Spinal cord (tissue), 10 donors: ENCODE measurements around the gene IGSF3. TPM values are rescaled to one million over a fixed set of nuclear protein-coding genes. Genes with fewer than 3 reads are reported as not detected.

Experiments used
- DNase-seq, 6 donors: peaks; one replicate each; pipeline versions ENCODE4 v3.0.0 to v3.0.0-alpha.2; 2013 to 2015; ENCODE audit warnings: low spot score in 6 of 6, low read depth in 4 of 6
- H3K27ac ChIP-seq: one replicate; pipeline ENCODE4 v1.5.1; 2013; ENCODE audit warnings: low read depth, low read length, control low read depth
- H3K27me3 ChIP-seq: one replicate; pipeline ENCODE4 v1.6.1; 2013; ENCODE audit warnings: low read length; ENCODE audit not compliant: control insufficient read depth, insufficient read depth
- H3K36me3 ChIP-seq: one replicate; pipeline ENCODE4 v1.6.1; 2013; ENCODE audit warnings: low read length; ENCODE audit not compliant: control insufficient read depth, insufficient read depth
- H3K4me1 ChIP-seq: one replicate; pipeline ENCODE4 v1.6.1; 2013; ENCODE audit warnings: low read length; ENCODE audit not compliant: control insufficient read depth, insufficient read depth
- H3K4me3 ChIP-seq: one replicate; pipeline ENCODE4 v1.5.1; 2013; ENCODE audit warnings: low read depth, low read length, control low read depth
- H3K9me3 ChIP-seq: one replicate; pipeline ENCODE4 v1.6.1; 2013; ENCODE audit warnings: low read length; ENCODE audit not compliant: control insufficient read depth, insufficient read depth
- WGBS: methylation state at CpG from one replicate; pipeline ENCODE4 v1.1.5; 2013; ENCODE audit warnings: missing lambda C conversion rate; ENCODE audit not compliant: insufficient coverage; 5-methylcytosine and 5-hydroxymethylcytosine counted together
- polyA plus RNA-seq, 2 donors: library from polyadenylated mRNA; unstranded; fragments of 120-200 nt; gene quantifications; one replicate each; pipeline ENCODE4 v1.2.1, GENCODE V29; 2013; ENCODE audit not compliant: insufficient read length in 2 of 2
- small RNA-seq: library from RNA; depleted of rRNA; stranded (forward); fragments of <200 nt; gene quantifications from one replicate; pipeline ENCODE3, GENCODE V24; 2014; ENCODE audit warnings: low replicate concordance
- total RNA-seq, 2 donors: library from RNA; depleted of rRNA in 1 of 2; stranded (reverse); fragments of 120-200 nt in 1 of 2; fragments of >200 nt in 1 of 2; gene quantifications; one replicate each; pipeline versions ENCODE4 v1.2.3 to v1.2.4, GENCODE V29; 2013 to 2014
- donor health status: healthy.

IGSF3 gene
- total and polyA plus RNA-seq, 4 donors: 25.7 to 52.4 (median 45.3) TPM

DNA sequence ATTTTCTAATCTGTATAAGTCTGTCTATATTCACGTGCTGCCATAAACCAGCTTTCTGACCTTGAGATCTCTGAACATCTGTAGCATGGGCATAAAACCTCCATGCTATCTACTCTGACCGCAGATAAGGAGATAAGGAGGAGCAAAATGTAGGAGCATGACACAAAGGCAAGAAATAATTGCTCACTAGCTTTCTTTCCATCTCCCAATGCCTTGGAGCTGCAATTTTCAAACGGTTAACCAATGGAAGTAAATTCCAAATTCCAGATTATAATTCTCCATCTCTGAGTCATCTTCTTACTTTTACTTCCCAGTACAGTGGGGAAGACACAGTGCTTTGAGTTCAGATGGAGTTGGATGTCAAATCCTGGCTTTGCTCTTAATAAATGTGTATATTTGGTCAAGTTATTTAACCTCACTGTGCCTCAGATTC lies 138.3 kb downstream of the IGSF3 start:
- Histone ChIP-seq H3K27me3 (peaks cover 3% of the 10 kb centered on the region), H3K36me3 (peaks cover 6% of the 10 kb centered on the region), H3K9me3 (peaks cover 5% of the 10 kb centered on the region), H3K4me3 (no peak overlapping the region), H3K4me1 (peaks cover 3% of the 10 kb centered on the region), H3K27ac (no peak overlapping the region)
- DNase-seq: no peak
- WGBS: no CpG with 5 or more reads among the region's 3 CpGs

DNA sequence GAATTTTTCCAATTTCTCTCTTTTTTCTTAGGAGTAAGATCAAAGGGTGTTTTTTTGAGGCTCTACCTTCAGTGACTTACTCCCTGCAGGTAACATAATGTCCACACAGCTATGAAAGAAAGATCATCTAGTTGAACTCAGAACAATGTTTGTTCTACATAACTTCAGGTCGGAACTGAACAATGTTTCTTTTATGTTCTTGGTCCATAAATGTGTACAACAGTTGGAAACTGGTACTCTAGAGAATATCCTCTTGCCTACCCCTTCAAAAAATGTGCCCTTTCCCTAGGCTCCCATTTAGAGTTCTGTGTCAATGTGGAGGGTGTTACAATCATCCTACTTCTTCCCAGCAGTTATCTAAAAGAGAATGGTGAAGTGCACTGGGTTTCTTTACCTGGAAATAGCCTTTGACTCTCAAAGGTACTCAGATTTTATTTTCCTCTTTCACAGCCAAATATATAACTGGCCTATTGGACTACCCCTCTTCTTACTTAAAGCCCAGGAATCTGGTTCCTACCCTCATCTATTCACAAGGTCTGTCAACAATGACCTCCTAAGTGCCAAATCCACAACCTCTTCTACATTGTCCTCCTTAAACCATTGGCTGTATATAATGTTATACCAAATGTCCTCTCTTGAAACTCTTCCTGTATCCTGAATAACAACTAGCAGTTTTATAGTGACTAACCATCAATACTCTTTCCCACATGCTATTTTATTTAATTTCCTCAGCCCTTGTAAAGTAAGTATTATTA lies 139.0 kb downstream of the IGSF3 start:
- H3K9me3 ChIP-seq: peaks cover 5% of the 10 kb centered on the region
- H3K27me3 ChIP-seq: no peaks in the 10 kb centered on the region
- H3K4me1 ChIP-seq: no peaks in the 10 kb centered on the region
- no peak overlapping the region for H3K27ac ChIP-seq
- WGBS: no CpG with 5 or more reads among the region's 1 CpG
- H3K4me3 ChIP-seq: no peak overlapping the region
- peaks cover 6% of the 10 kb centered on the region for H3K36me3 ChIP-seq
- no peak for DNase-seq

GRCh38 chr1:116525440-116525839 lies 142.1 kb downstream of the IGSF3 start:
- H3K9me3 ChIP-seq: peaks cover 5% of the 10 kb centered on the region
- WGBS: 100% methylated on average over 1 of the region's 2 CpGs
- DNase-seq: no peak
- no peaks in the 10 kb centered on the region for H3K27me3 ChIP-seq
- H3K36me3 ChIP-seq: no peaks in the 10 kb centered on the region
- no peak overlapping the region for H3K4me3 ChIP-seq
- no peak overlapping the region for H3K27ac ChIP-seq
- H3K4me1 ChIP-seq: no peaks in the 10 kb centered on the region

Small RNA genes within 50 kb of the gene (small RNA-seq; reads per million reads assigned to genes)
- gene MIR320B1: not detected
- gene MIR548AC: not detected

Other genes with a start within 250 kb of the IGSF3 start
- gene CD58, start 96.7 kb downstream of the IGSF3 start, total RNA-seq: 10 to 100 TPM; 14.5 to 26.1 TPM
- gene CD58, start 96.7 kb downstream of the IGSF3 start, polyA plus RNA-seq: 10 to 100 TPM; 11.2 to 13.0 TPM
- not detected for gene CD2, start 86.7 kb upstream of the IGSF3 start, total RNA-seq
- gene CD2, start 86.7 kb upstream of the IGSF3 start, polyA plus RNA-seq: not detected
- 10 to 100 TPM; 64.4 to 83.2 TPM for gene PTGFRN, start 242.2 kb upstream of the IGSF3 start, total RNA-seq
- gene PTGFRN, start 242.2 kb upstream of the IGSF3 start, polyA plus RNA-seq: 10 to 100 TPM; 47.1 to 75.8 TPM